ENCODE data around the gene NT5DC4.
A peak's percentile ranks its signal among the peaks of the same experiment; 100 is the strongest.
"Not testable (repeated sequence)": the region's sequence is repeated elsewhere in the genome, so short reads cannot be mapped to it uniquely, and the experiment has no call there.

NT5DC4 gene

DNA sequence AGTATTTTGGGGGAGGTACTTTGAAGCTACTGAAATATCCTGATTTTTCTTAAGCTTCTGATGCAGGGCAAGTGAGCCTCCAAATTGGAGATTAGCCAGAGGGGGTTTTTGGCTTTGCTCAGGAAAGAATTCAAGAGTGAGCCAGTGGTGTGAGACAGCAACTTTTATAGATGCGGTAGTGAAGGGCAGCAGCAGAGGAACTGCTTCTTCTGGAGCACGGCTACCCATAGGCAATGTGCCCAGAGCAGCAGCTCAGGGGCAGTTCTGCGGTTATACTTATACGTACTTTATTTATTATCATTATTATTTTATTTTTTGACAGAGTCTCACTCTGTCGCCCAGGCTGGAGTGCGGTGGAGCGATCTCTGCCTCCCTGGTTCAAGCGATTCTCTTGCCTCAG is 19.8 kb upstream of the NT5DC4 start:
- DNase-seq: no peak

- no peak for DNase-seq
These were observed 17.1 kb upstream of the NT5DC4 start for GRCh38 chr2:112703684-112704083.

DNA sequence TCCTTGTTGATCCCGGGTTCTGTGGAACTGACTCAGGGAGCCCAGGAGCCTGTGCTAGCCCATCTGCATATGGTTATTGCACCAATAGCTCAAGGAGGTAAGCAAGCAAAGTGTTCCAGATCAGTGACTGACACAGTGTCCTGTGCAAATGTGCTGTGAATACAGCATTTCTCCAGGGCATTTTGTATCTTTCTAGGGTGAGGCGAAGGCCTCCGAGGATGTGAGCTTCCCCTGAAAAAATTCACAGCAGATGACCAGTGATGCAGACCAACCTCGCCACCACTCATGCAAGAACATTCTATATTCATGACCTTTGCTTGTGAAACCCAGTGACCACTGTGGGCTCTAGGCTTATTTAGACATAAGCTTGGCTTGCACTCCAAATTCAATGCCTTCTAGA is 15.2 kb upstream of the NT5DC4 start:
- no peak for DNase-seq

- DNase-seq: peak; percentile 90
These were observed 14.6 kb upstream of the NT5DC4 start for GRCh38 chr2:112706170-112706664.

DNA sequence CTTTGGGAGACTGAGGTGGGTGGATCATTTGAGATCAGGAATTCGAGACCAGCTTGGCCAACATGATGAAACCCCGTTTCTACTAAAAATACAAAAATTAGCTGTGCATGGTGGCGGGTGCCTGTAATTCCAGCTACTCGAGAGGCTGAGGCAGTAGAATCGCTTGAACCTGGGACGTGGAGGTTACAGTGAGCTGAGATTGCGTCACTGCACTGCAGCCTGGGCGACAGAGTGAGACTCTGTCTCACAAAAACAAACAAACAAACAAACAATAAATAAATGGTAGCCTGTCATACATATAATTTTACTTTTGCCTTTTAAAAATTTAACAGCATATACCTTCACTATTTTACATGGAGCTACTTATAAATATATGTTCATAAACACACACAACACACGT is 13.9 kb upstream of the NT5DC4 start:
- DNase-seq: not testable (repeated sequence)

- no peak for DNase-seq
These were observed 11.9 kb upstream of the NT5DC4 start for GRCh38 chr2:112708968-112709367.

- DNase-seq: no peak
These were observed 11.1 kb upstream of the NT5DC4 start for GRCh38 chr2:112709703-112710102.

- no peak for DNase-seq
These were observed 9.7 kb upstream of the NT5DC4 start for GRCh38 chr2:112710956-112711750.

- no peak for DNase-seq
These were observed 8.4 kb upstream of the NT5DC4 start for GRCh38 chr2:112712465-112712864.

- DNase-seq: peak; percentile 48
These were observed 7.8 kb upstream of the NT5DC4 start for GRCh38 chr2:112712903-112713584.

DNA sequence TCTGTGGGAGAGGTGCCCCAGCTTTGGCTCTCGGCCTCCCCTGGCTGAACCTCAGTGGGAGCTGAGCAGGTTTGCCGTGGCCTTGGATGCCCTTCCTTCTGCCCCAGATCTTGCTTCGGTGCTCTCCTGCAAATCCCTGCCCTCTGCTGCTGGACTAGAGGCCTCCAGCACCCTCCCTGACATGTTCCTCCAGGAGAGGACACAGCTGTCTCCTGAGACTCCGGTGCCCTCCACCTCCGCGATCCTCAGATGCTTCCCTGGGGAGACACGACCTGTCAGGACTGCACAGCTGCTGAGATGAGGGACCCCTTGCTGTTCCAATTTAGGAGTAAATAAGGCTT is 7.3 kb upstream of the NT5DC4 start:
- DNase-seq: no peak

GRCh38 chr2:112713926-112714325 is 6.9 kb upstream of the NT5DC4 start:
- DNase-seq: no peak

DNA sequence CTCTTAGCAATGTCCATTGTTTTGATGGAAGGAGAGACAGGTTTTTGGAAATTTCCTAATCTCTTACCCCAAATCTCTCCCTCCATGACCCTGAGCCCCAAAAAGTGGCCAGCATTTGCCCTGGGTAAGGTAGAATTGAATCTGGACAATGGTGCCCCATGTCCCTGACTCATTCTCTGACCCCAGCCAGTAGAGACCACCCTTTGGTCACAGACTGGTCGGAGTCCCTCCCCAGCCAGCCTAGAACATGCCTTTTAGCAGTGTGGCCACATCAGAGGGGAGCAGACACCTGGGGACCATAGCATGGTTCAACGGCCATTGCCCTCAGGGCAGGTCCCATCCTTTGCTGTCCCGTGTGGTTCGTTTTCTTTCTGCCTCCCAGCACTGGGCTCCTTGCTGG is 6.5 kb upstream of the NT5DC4 start:
- no peak for DNase-seq

DNA sequence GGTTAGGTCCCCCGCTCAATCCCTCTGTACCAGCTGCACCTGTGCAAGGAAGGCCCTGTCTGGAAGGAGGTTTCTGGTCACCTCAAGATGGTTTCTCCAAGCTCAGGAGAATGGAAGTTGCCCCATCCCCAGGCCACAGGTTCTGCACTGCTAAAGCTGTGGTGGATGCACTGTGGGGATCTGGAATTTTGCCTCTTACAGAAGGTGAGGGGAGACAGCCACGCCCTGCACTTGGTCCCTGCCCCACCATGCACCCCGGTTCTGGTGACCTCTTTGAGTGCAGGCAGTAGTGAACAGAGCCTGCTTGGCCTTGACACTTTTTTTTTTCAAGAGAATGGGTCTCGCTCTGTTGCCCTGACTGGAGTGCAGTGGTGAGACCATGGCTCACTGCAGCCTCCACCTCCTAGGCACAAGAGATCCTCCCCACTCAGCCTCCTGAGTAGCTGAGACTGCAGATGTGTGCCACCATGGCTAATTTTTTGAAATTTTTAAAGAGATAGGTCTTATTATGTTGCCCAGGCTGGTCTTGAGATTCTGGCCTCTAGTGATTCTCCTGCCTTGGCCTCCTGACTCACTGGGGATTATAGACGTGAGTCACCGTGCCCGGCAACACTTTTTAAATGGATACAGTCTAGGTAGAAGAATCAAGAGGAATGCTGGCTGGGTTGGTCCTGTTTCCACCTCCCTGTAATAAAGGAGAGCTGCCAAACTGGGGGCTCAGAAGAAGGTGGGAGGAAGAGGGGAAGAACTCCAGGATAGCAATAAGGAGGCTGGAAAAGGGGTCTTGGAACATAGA is 5.8 kb upstream of the NT5DC4 start:
- no peak for DNase-seq

- DNase-seq: not testable (repeated sequence)
These were observed 4.7 kb upstream of the NT5DC4 start for GRCh38 chr2:112716094-112716493.

- not testable (repeated sequence) for DNase-seq
These were observed 3.9 kb upstream of the NT5DC4 start for GRCh38 chr2:112716826-112717352.

- DNase-seq: no peak
These were observed 1.9 kb upstream of the NT5DC4 start for GRCh38 chr2:112718863-112719370.

DNA sequence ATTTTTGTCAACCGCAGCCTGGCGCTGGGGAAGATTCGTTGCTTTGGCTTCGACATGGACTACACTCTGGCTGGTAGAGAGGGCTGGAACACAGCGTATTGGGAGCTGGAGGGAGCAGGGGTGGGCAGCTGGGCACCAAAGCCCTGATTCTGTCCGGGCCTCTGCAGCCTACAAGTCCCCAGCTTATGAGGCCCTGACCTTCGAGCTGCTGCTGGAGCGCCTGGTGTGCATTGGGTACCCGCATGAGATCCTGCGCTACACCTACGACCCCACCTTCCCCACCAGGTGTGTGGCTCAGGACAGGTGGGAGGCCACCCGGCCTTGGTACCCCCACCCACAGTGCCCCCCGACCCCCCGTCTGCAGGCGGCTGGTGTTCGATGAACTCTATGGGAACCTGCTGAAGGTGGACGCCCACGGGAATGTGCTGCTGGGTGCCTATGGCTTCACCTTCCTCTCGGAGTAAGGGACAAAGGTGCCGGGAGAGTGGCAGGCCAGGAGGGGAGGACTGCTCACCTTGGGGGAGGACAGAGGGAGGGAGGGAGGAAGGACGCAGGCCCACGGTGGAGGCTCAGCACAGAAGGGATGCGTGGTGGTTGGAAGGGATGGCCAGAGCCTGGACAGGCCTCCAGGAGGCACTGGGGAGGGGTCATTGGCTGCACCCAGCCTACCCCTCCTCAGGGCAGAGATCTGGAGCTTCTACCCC is 1.2 kb downstream of the NT5DC4 start:
- DNase-seq: no peak

DNA sequence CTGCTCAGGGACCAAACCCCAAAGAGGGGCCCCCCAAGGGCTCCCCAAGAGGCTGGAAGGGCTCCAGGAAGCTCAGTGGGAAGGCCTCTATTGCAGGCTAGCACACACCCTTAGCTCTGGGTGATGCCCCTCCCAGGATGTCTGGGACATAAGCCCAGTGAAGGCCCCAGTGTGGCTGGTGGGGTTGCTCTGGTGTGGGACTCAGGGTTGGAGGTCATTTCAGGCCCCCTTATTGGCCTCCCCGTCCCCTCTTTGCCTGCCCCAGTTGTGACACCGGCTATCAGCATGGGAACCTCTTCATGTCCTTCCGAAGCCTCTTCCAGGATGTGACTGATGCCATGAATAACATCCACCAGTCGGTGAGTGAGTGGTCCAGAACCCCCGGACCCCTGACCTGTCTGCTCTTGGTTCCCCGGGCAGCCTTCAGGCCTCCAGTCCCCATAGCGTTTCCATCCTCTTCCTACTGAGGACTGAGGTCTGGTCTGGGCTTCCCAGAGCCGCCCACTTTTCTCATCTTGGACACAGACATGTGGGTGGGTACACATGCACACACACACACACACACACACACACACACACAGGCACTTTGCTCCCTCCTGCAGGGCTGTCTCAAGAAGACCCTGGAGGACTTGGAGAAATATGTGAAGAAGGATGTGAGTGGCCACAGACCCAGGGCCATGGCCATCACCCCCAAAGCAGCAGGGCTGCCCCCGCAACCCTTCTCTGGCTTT is 2.2 kb downstream of the NT5DC4 start:
- no peak for DNase-seq

DNA sequence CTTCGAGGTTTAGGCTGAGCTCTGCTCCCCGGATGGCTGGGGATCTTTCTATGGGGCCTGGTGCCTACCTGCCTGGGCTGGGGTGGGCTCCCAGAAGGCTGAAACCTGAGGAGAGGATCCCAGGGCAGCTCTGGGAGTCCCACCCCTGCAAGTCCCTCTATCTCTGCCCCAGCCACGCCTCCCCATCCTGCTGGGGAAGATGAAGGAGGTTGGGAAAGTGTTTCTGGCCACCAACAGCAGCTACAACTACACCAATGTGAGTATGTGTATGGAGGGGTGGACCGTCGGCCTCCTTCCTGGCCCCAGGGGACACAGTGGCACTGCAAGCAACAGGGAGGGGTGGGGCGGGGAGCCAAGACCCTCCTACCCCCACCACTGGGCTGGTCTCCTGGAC is 2.7 kb downstream of the NT5DC4 start:
- DNase-seq: no peak

DNA sequence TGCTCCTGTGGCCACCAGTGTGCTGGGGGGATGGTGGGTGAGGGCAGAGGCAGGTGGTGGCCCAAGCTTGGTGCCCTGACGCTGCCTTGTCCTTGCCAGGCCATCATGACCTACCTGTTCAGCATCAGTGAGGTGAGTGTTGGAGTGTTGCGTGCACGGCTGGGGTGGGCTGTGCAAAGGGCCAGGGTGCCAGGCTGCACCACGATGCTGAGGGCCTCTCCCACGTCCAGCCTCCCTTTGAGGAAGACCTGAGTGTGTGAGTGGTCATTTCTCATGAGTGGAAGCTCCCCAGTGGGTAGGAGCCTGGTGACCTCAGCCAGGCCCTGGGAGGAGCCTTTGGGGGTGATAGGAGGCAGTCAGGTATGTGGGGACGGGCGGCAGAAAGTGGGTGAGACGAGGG is 3.2 kb downstream of the NT5DC4 start:
- DNase-seq: no peak

Data from activated CD4-positive, alpha-beta T cell treated with anti-CD3 and anti-CD28 coated beads, Interleukin-2, amount 50 U/mL, for 16 hours (primary cell).